ENCODE results near the gene DRICH1.
"Not testable (repeated sequence)": the region's sequence is repeated elsewhere in the genome, so short reads cannot be mapped to it uniquely, and the experiment has no call there.

Gene DRICH1

DNA sequence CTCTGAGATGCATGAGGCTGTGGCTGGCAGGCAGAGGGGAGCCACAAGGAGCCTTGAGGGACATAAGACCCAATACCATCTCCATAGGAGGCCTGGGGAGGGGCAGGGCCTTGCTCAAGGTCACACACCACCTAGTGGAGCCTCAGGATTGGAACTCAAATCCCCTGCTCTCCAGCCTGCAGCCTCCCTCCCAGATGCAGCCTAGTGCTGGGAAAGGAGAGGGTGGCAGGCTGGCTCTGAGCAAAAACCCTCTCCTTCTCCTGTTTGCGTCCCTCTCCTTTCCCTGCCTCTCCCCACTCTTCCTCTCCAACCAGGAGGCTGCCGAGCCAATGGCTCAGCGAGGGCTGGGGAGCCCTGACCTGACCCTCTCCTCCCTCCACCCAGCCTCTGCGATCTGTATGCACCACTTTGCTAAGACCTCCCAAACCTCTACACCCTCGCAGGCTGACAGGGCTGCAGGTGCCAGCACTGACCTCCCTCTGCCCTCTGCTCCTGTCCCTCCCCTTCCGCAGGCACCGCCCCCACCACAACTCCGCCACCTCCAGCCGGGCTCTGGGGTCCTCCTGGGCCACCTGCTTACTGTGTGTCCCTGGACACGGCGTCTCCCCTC is 66.7 kb downstream of the DRICH1 start:
- DNase-seq = peak; percentile 26 to 29

DNA sequence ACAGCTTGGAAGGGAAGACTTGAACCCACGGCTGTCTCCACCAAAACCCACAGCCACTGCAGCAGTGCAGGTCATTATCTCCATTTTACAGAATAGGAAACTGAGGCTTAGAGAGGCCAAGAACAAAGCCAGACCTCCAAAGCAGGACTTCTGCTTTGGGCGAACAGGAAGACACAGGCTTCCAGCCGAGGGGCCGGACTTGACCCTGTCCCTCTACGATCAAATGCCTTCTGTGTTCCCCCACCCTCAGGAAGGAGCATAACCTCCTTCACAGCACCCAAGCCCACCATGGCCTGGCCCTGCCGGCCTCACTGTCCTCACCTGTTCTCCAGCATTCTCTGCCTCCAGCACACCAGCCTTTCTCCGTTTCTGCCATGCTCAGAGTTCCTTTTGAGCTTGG is 67.8 kb downstream of the DRICH1 start:
- DNase-seq = no peak

DNA sequence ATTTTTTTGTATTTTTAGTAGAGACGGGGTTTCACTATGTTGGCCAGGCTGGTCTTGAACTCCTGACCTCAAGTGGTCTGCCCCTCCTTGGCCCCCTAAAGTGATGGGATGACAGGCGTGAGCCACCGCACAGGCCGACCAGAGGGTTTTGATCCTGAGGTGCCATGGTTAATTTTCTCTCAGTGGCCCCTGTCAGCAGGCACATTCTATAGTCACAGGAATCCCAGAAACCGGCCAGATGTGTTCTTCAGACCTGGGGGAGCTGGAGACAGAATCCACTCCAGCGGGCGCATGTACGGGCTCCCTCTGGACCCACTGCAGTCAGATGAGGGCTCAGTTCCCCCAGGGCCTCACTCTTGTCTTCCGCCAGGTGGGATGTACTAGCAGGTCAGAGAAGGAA is 69.0 kb downstream of the DRICH1 start:
- no peak for DNase-seq

DNA sequence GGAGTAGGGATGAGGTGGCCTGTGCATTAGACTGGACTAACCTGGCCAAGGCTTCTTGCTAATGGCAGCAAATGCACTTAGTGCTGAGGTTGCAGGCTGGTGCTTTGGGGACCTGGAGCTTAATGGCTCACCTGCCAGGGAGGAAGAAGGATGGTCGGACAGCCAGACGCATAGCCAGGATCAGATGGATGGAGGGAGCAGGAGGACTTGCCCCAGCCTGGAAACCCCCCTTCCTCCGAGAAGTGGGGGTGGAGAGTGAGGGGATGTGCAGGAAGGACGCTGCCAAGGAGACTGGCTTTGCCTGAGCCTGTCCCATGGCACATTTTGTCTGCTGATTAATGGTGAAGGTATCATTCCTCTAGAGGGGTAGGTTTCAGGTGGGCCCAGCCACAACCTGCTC is 69.9 kb downstream of the DRICH1 start:
- no peak for DNase-seq

DNA sequence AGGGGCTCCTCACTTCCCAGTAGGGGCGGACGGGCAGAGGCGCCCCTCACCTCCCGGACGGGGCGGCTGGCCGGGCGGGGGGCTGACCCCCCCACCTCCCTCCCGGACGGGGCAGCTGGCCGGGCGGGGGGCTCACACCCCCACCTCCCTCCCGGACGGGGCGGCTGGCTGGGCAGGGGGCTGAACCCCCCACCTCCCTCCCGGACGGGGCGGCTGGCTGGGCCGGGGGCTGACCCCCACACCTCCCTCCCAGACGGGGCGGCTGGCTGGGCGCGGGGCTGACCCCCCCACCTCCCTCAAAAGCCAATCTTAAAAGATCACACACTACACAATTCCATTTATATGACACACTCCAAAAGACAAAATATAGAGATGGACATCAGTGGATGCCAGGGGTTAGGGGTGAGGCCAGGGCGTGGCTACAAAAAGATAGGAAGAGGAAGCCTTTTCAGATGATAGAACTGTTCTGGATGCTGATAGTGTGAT is 71.1 kb downstream of the DRICH1 start:
- DNase-seq = not testable (repeated sequence)

DNA sequence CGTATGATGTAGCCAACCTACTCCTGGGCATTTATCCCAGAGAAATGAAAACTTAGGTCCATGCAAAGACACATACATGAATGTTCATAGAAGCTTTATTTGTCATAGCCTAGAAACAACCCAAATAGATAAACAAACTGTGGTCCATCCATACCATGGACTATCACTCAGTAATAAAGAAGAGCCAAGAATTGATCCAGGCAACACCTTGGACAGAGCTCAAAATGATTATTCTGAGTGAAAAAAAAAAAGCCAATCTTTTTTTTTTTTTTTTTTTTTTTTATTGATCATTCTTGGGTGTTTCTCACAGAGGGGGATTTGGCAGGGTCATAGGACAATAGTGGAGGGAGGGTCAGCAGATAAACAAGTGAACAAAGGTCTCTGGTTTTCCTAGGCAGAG is 71.9 kb downstream of the DRICH1 start:
- DNase-seq = not testable (repeated sequence)
